Neuronal stem cell (in vitro differentiated cells): ENCODE data around the gene ENTPD6.
A peak's percentile ranks its signal among the peaks of the same experiment; 100 is the strongest.

Experiments
- DNase-seq: peaks from one replicate; pipeline ENCODE4 v3.0.0-alpha.2; 2013; ENCODE audit warnings: low spot score
- H2AFZ ChIP-seq: one replicate; pipeline ENCODE4 v1.6.1; 2013; ENCODE audit warnings: mild to moderate bottlenecking, low read length, inconsistent platforms
- H2AK5ac ChIP-seq: 2 replicates; pipeline ENCODE4 v1.6.1; 2013; ENCODE audit warnings: low read depth, mild to moderate bottlenecking, inconsistent platforms, low read length, moderate library complexity, mixed read lengths
- H2BK120ac ChIP-seq: 2 replicates; pipeline ENCODE4 v1.6.1; 2013; ENCODE audit warnings: low read depth, mild to moderate bottlenecking, inconsistent platforms, low read length, moderate library complexity, mixed read lengths
- H2BK12ac ChIP-seq: one replicate; pipeline ENCODE4 v1.6.1; 2013; ENCODE audit warnings: low read length, inconsistent platforms
- H2BK15ac ChIP-seq: 2 replicates; pipeline ENCODE4 v1.6.1; 2013; ENCODE audit warnings: mild to moderate bottlenecking, low read length, inconsistent platforms, mixed read lengths
- H2BK5ac ChIP-seq: one replicate; pipeline ENCODE4 v1.6.1; 2013; ENCODE audit warnings: inconsistent platforms, mild to moderate bottlenecking, low read length, moderate library complexity
- H3K14ac ChIP-seq: one replicate; pipeline ENCODE4 v1.6.1; 2013; ENCODE audit warnings: low read length, inconsistent platforms
- H3K18ac ChIP-seq: 2 replicates; pipeline ENCODE4 v1.6.1; 2013; ENCODE audit warnings: low read length, inconsistent platforms
- H3K23ac ChIP-seq: 2 replicates; pipeline ENCODE4 v1.6.1; 2013; ENCODE audit warnings: low read depth, mild to moderate bottlenecking, mixed read lengths, low read length, inconsistent platforms; ENCODE audit not compliant: poor library complexity
- H3K27ac ChIP-seq: replicated peaks from 3 replicates; pipeline ENCODE4 v1.5.1; 2013; ENCODE audit warnings: low read length, inconsistent platforms
- H3K27me3 ChIP-seq, 3 experiments: 2 replicates each; pipeline ENCODE4 v1.6.1; 2013; ENCODE audit warnings: low read length in 3 of 3, mild to moderate bottlenecking in 2 of 3, inconsistent platforms in 1 of 3, low read depth in 1 of 3, mixed read lengths in 1 of 3, moderate library complexity in 1 of 3; ENCODE audit not compliant: control insufficient read depth in 3 of 3, insufficient read depth in 3 of 3
- H3K36me3 ChIP-seq, 2 donors: replicated peaks in 1 of 2; 2 replicates each; pipeline ENCODE4 v1.6.1; 2013; ENCODE audit warnings: low read length in 2 of 2; ENCODE audit not compliant: control insufficient read depth in 2 of 2, insufficient read depth in 2 of 2
- H3K4ac ChIP-seq: 2 replicates; pipeline ENCODE4 v1.6.1; 2013; ENCODE audit warnings: inconsistent platforms, mild to moderate bottlenecking, low read length, moderate library complexity
- H3K4me1 ChIP-seq, 2 donors: 1 replicate in 1 of 2; 2 replicates in 1 of 2; pipeline ENCODE4 v1.6.1; 2013; ENCODE audit warnings: low read length in 2 of 2, low read depth in 1 of 2; ENCODE audit not compliant: control insufficient read depth in 2 of 2, insufficient read depth in 1 of 2
- H3K4me2 ChIP-seq: one replicate; pipeline ENCODE4 v1.6.1; 2013; ENCODE audit warnings: mild to moderate bottlenecking, low read length, inconsistent platforms; ENCODE audit not compliant: insufficient read depth, poor library complexity, severe bottlenecking
- H3K4me3 ChIP-seq, 2 donors: 2 replicates each; pipeline ENCODE4 v1.5.1; 2013; ENCODE audit warnings: low read length in 2 of 2, mild to moderate bottlenecking in 2 of 2, inconsistent platforms in 1 of 2, moderate library complexity in 1 of 2
- H3K79me1 ChIP-seq: one replicate; pipeline ENCODE4 v1.6.1; 2013; ENCODE audit warnings: low read depth, mild to moderate bottlenecking, inconsistent platforms, low read length, moderate library complexity
- H3K9ac ChIP-seq: one replicate; pipeline ENCODE4 v1.6.1; 2013; ENCODE audit warnings: mild to moderate bottlenecking, low read depth, low read length, inconsistent platforms; ENCODE audit not compliant: poor library complexity
- H3K9me3 ChIP-seq, 2 donors: replicated peaks in 1 of 2; 2 replicates each; pipeline versions ENCODE3 to v1.6.1; 2013; ENCODE audit warnings: low read length in 2 of 2, mild to moderate bottlenecking in 2 of 2, inconsistent platforms in 1 of 2, low read depth in 1 of 2, mixed read lengths in 1 of 2, moderate library complexity in 1 of 2; ENCODE audit not compliant: control insufficient read depth in 2 of 2, insufficient read depth in 1 of 2
- H4K8ac ChIP-seq: one replicate; pipeline ENCODE4 v1.6.1; 2013; ENCODE audit warnings: low read depth, mild to moderate bottlenecking, inconsistent platforms, low read length, moderate library complexity
- H4K91ac ChIP-seq: one replicate; pipeline ENCODE4 v1.6.1; 2013; ENCODE audit warnings: low read length, low read depth, mild to moderate bottlenecking, inconsistent platforms; ENCODE audit not compliant: poor library complexity
- WGBS, 2 donors: extraction: QIAGEN DNeasy Blood & Tissue Kit; methylation state at CpG; one replicate each; pipeline ENCODE4 v1.1.7; 2013; ENCODE audit warnings: missing lambda C conversion rate in 2 of 2, mixed read lengths in 1 of 2; ENCODE audit not compliant: insufficient read length in 2 of 2, insufficient replicate concordance in 1 of 2; ENCODE audit errors: extremely low coverage in 2 of 2; 5-methylcytosine and 5-hydroxymethylcytosine counted together

ENTPD6 gene

DNA sequence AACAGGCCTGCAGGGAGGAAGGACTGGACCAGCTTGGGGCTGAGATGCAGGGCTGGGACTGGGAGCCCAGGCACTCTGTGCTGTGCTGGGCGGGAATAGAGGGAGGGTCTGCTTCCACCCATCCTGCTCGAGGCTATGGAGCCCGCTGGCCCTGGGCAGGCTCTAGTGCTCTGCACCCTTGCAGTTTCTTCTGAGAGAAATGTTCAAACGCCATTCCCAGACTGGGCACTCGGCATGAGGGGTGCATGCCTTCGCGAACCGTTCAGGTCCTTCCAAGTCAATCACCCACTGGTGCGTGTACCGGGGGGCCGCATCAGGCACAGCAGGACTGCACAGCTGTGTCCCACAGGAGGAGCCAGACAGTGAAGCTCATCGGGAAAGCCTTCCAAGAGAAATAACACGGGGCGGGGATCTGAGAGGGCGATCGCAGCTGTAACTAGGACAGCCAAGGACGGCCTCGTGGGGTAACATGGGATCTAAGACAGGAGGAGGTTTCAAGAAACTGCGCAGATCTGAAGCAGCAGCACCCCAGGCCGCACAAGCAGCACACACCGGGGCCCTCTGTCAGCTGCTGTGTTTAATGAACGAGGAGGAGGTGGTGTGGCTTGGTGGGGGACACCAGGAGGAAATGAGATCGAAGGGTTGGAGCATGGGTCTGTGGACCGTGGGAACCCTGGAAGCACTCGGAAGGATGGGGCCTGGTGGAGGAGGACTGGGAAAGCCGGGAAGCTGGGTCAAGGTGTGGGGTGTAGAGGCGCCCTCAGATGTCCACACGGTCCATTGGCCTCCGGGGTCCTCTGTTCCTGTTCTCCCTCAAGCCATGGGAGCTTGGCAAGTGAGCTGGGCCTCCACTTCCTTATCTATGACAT lies 26.3 kb downstream of the ENTPD6 start:
- Histone ChIP-seq H3K9me3 (no peaks in the 10 kb centered on the region), H2AFZ (no peak overlapping the region), H2BK12ac (no peak overlapping the region), H2BK5ac (no peak overlapping the region), H4K91ac (no peak overlapping the region), H2AK5ac (no peak overlapping the region), H2BK15ac (peak overlapping the region; percentile 1), H3K27me3 (no peaks in the 10 kb centered on the region), H3K27ac (no peak overlapping the region), H3K23ac (no peak overlapping the region), H3K36me3 (peaks cover 12 to 47% of the 10 kb centered on the region in 2 donors), H3K4ac (no peak overlapping the region), H3K4me2 (no peak overlapping the region), H3K9ac (no peak overlapping the region), H3K18ac (peak overlapping the region; percentile 66), H2BK120ac (no peak overlapping the region), H3K4me1 (peaks cover 14% of the 10 kb centered on the region in 2 donors), H3K14ac (no peak overlapping the region), H3K79me1 (no peaks in the 10 kb centered on the region), H3K4me3 (no peak overlapping the region), H4K8ac (no peak overlapping the region)
- no CpG with 5 or more reads among the region's 29 CpGs for WGBS, 2 donors
- no peak for DNase-seq

DNA sequence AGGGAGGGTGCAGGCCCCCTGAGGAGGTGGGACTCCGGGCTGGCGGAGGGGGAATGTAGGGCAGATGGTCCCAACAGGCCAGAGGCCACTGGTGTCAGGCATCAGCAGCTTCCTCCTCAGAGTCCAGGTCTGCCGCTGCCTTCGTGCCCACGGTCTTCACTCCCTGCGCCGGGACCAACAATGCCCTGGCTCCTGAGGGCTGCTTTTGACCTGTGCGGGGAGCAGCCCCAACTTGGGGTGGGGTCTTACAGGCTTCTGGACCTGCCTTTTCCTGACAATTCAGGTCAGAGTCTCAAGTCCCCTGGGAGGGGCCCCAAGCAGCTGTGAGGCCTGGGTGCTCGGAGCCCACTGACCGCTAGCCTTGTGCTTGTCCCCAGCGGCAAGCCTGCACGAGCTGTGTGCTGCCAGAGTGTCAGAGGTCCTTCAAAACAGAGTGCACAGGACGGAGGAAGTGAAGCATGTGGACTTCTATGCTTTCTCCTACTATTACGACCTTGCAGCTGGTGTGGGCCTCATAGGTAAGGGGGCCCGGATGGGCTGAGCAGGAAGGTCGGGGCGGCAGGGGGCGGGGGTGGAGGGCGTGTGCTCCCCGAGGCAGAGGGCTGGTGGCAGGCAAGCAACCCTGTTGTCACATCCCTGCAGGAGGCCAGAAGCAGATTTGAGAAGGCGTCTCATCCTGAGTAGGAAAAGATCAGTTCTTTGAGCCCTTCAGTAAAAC lies 27.1 kb downstream of the ENTPD6 start:
- DNase-seq, result no peak
- no peak overlapping the region for H3K9ac ChIP-seq
- no peak overlapping the region for H2AFZ ChIP-seq
- H3K4me2 ChIP-seq, result no peak overlapping the region
- H3K36me3 ChIP-seq, result peaks cover 9 to 39% of the 10 kb centered on the region in 2 donors
- H2BK120ac ChIP-seq, result no peak overlapping the region
- H3K27ac ChIP-seq, result peak overlapping the region; percentile 71
- no peaks in the 10 kb centered on the region for H3K9me3 ChIP-seq
- peaks cover 18% of the 10 kb centered on the region in 2 donors for H3K4me1 ChIP-seq
- H3K27me3 ChIP-seq, result no peaks in the 10 kb centered on the region
- peak overlapping the region; percentile 94 for H4K8ac ChIP-seq
- no peak overlapping the region for H4K91ac ChIP-seq
- H3K4ac ChIP-seq, result no peak overlapping the region
- H2BK15ac ChIP-seq, result peak overlapping the region; percentile 7
- H3K79me1 ChIP-seq, result no peaks in the 10 kb centered on the region
- H2AK5ac ChIP-seq, result no peak overlapping the region
- H3K4me3 ChIP-seq, result no peak overlapping the region
- no peak overlapping the region for H2BK5ac ChIP-seq
- no CpG with 5 or more reads among the region's 21 CpGs for WGBS, 2 donors
- no peak overlapping the region for H3K14ac ChIP-seq
- H3K23ac ChIP-seq, result no peak overlapping the region
- peak overlapping the region; percentile 44 for H3K18ac ChIP-seq
- H2BK12ac ChIP-seq, result no peak overlapping the region

DNA sequence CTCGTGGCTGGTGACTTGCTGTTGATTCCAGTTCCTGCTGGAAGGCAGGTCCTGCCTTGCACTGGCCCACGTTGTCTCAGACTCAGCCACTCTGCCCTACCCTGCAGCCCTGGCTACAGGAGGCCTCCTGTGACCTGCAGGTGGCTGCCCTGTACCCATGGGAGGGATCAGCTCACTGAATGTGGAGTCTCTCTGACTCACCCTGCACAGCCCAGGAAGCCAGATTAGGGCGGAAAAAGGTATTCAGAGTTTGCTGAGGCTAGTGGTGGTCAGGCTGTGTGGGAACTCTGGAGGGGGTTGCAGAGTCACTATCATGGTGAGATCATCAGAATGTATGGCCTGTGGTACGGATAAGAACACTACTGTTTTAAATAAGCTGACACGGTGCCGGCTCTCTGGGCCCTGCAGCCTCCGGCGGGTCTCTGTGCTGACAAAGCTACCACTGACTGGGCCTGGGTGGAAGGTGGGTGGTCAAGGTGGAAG lies 27.7 kb downstream of the ENTPD6 start:
- peaks cover 7 to 33% of the 10 kb centered on the region in 2 donors for H3K36me3 ChIP-seq
- no peaks in the 10 kb centered on the region for H3K27me3 ChIP-seq
- peak overlapping the region; percentile 94 for H4K8ac ChIP-seq
- no peak overlapping the region for H4K91ac ChIP-seq
- no peaks in the 10 kb centered on the region for H3K9me3 ChIP-seq
- H2AFZ ChIP-seq, result peak overlapping the region; percentile 40
- H3K9ac ChIP-seq, result no peak overlapping the region
- H3K23ac ChIP-seq, result no peak overlapping the region
- no peak overlapping the region for H2BK15ac ChIP-seq
- peak; percentile 37 for DNase-seq
- no peak overlapping the region for H3K14ac ChIP-seq
- H3K4me2 ChIP-seq, result no peak overlapping the region
- H2BK5ac ChIP-seq, result no peak overlapping the region
- H3K4ac ChIP-seq, result no peak overlapping the region
- no peak overlapping the region for H2AK5ac ChIP-seq
- peaks cover 18% of the 10 kb centered on the region in 2 donors for H3K4me1 ChIP-seq
- H2BK120ac ChIP-seq, result no peak overlapping the region
- WGBS, 2 donors, result no CpG with 5 or more reads among the region's 8 CpGs
- no peaks in the 10 kb centered on the region for H3K79me1 ChIP-seq
- peak overlapping the region; percentile 88 for H3K18ac ChIP-seq
- no peak overlapping the region for H2BK12ac ChIP-seq
- peak overlapping the region; percentile 71 for H3K27ac ChIP-seq
- peak overlapping the region in 1 of 2 donors; percentile 19 for H3K4me3 ChIP-seq
